BJ (cell line): ENCODE data around the gene KLHL29. TPM values are rescaled to one million over a fixed set of nuclear protein-coding genes. Genes with fewer than 3 reads are reported as not detected.

Experiments
- CTCF ChIA-PET: fragments of 350-600 bp; formaldehyde crosslinking; extraction: SDS; loops from one replicate; lab custom pipeline; 2021; ENCODE audit warnings: antibody characterized with exemption, inconsistent platforms; lab: Yijun Ruan, JAX
- POLR2A ChIA-PET: fragments of 300-600 bp; sonication (Branson Sonifier 250); formaldehyde crosslinking; extraction: SDS; loops from one replicate; lab custom pipeline; 2021; ENCODE audit warnings: antibody characterized with exemption; lab: Charles Lee
- DNase-seq: peaks from one replicate; pipeline ENCODE4 v3.0.0-alpha.2; 2011; ENCODE audit warnings: low read depth
- H3K27me3 ChIP-seq: 2 replicates; pipeline ENCODE4 v1.6.0; 2011; ENCODE audit warnings: low read length; ENCODE audit not compliant: control insufficient read depth, insufficient read depth
- H3K36me3 ChIP-seq: 2 replicates; pipeline ENCODE4 v1.5.1; 2011; ENCODE audit warnings: low read length; ENCODE audit not compliant: control insufficient read depth, insufficient read depth
- H3K4me3 ChIP-seq: 2 replicates; pipeline ENCODE4 v1.5.1; 2011; ENCODE audit warnings: low read depth, mild to moderate bottlenecking, control low read depth, low read length
- polyA plus RNA-seq: library from polyadenylated mRNA; depleted of rRNA; stranded (reverse); fragments of >200 nt; gene quantifications from 2 replicates; pipeline ENCODE4 v1.2.3, GENCODE V29; 2011
- TF ChIP-seq, protein P1 (sequence below): IDR thresholded peaks from 2 replicates; pipeline ENCODE4 v1.5.1; 2011; ENCODE audit warnings: low read depth, mild to moderate bottlenecking, control low read depth, inconsistent platforms, low read length, moderate library complexity; ENCODE audit not compliant: insufficient read depth

The KLHL29 gene
- polyA plus RNA-seq, 1 experiment: 10.0 TPM

DNA sequence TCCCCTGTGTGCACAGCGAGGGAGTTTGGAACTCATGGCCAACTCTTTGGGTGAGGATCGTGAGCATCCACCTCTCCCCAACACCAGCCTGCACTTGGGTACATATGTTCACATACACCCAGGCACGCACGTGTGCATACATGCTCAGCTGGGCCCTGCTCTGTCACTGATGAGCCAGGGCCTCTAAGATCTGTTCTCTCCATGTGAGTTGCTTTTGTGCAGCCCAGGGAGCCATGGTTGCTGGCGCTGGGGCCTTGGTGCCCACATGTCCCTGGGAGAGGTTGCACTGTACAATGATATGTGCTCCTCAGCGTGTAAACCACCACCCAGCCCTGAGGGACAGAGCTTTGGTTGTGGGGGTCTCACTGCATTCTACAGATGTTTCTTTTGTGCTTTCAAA lies 44.1 kb downstream of the KLHL29 start:
- no peaks in the 10 kb centered on the region for H3K36me3 ChIP-seq
- H3K4me3 ChIP-seq: no peak overlapping the region
- POLR2A ChIA-PET: no interaction called here
- H3K27me3 ChIP-seq: no peaks in the 10 kb centered on the region
- CTCF ChIA-PET: interaction anchor here (1.4 kb wide), 1 partner anchor 14 kb away, joined by 3 read pairs; no protein-coding TSS in a partner anchor
- TF ChIP-seq, protein P1, sequence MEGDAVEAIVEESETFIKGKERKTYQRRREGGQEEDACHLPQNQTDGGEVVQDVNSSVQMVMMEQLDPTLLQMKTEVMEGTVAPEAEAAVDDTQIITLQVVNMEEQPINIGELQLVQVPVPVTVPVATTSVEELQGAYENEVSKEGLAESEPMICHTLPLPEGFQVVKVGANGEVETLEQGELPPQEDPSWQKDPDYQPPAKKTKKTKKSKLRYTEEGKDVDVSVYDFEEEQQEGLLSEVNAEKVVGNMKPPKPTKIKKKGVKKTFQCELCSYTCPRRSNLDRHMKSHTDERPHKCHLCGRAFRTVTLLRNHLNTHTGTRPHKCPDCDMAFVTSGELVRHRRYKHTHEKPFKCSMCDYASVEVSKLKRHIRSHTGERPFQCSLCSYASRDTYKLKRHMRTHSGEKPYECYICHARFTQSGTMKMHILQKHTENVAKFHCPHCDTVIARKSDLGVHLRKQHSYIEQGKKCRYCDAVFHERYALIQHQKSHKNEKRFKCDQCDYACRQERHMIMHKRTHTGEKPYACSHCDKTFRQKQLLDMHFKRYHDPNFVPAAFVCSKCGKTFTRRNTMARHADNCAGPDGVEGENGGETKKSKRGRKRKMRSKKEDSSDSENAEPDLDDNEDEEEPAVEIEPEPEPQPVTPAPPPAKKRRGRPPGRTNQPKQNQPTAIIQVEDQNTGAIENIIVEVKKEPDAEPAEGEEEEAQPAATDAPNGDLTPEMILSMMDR: no peak
- no peak for DNase-seq

DNA sequence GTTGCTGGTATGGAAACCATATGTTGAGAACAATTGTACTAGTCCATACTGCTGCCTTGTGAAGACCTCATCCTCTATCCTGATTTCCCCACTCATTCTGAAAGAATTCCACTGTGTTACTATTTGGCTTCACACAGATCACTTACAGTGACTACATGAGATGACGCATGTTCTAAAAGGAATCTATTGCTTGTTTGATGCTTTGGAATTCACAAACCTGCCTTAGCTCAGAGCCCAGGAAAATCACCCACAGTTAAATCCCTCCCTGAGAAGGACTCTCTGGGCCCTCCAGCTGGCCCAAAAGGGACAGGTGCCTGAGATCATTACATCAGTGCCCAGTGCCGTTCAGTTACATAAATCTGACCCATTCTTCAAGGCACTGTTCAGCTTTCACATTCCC lies 45.3 kb downstream of the KLHL29 start:
- DNase-seq: no peak
- H3K36me3 ChIP-seq: no peaks in the 10 kb centered on the region
- ChIA-PET POLR2A (no interaction called here), CTCF (interaction anchor here (0.7 to 1.0 kb wide), 2 partner anchors 14 to 224 kb away, joined by 3 read pairs; no protein-coding TSS in a partner anchor)
- no peak overlapping the region for H3K4me3 ChIP-seq
- TF ChIP-seq, protein P1: no peak
- H3K27me3 ChIP-seq: no peaks in the 10 kb centered on the region

DNA sequence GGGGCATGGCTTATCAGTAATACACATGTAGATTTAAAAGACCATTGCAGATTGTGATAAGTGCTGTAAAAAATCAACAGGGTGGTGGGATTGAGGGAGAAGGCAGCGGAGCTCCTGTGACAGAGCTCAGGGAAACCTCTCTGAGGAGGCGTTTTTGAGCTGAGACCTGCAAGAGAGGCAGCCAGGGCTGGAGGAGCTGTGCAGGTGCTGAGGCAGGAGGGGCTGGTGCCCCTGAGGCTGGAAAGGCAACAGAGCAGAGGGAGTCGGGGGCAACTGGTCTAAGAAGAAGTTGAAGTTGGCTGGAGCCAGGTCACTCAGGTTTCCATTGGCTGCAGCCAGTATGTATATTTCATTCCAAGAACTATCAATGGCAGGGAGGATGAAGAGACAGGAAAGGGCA lies 47.6 kb downstream of the KLHL29 start:
- CTCF ChIA-PET: no interaction called here
- no peaks in the 10 kb centered on the region for H3K36me3 ChIP-seq
- DNase-seq: no peak
- TF ChIP-seq, protein P1: no peak
- POLR2A ChIA-PET: no interaction called here
- no peak overlapping the region for H3K4me3 ChIP-seq
- H3K27me3 ChIP-seq: no peaks in the 10 kb centered on the region

DNA sequence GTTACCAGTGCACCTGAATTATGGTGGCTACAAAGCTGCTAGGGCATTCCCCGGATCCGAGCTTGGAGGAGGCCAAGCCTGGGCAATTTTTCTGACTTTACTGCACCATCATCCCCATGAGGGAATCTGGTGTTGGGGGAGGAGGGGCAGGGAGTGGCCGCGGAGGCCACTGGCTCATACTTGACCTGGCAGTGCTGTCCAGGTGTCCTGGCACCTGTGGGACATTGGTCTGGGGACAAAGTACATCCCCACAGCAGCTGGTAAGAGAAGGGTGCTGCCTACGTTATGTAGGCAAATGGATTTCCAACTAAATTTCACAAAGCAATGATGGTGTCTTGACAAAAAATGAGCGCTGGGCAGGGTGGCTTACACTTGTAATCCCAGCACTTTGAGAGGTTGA lies 48.3 kb downstream of the KLHL29 start:
- POLR2A ChIA-PET: no interaction called here
- H3K36me3 ChIP-seq: no peaks in the 10 kb centered on the region
- CTCF ChIA-PET: no interaction called here
- DNase-seq: no peak
- TF ChIP-seq, protein P1: no peak
- H3K27me3 ChIP-seq: no peaks in the 10 kb centered on the region
- no peak overlapping the region for H3K4me3 ChIP-seq

DNA sequence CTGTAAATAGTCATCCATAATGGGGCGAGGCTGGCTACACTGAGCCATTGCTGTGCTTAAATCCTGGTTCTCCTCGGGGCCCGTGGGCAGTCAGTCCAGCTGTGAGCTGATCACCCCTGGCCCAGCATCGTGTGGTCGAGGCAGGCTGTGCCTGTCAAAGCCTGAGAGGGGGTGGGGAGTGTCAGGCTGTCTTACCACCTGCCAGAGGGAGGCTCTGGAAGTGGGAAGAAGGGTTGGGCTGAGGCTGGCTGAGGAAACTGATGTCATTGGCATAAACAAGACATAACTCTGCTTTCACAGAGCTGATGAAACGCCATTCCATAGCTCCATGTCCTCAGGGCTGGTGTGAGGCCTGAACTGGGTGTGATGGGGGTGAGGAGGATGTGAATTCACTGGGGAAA lies 49.7 kb downstream of the KLHL29 start:
- POLR2A ChIA-PET: no interaction called here
- no peaks in the 10 kb centered on the region for H3K36me3 ChIP-seq
- TF ChIP-seq, protein P1: no peak
- H3K4me3 ChIP-seq: no peak overlapping the region
- no peaks in the 10 kb centered on the region for H3K27me3 ChIP-seq
- DNase-seq: no peak
- CTCF ChIA-PET: no interaction called here
